ENCODE results near the gene GOLGA3.
"Not testable (repeated sequence)": the region's sequence is repeated elsewhere in the genome, so short reads cannot be mapped to it uniquely, and the experiment has no call there.

GOLGA3 gene

DNA sequence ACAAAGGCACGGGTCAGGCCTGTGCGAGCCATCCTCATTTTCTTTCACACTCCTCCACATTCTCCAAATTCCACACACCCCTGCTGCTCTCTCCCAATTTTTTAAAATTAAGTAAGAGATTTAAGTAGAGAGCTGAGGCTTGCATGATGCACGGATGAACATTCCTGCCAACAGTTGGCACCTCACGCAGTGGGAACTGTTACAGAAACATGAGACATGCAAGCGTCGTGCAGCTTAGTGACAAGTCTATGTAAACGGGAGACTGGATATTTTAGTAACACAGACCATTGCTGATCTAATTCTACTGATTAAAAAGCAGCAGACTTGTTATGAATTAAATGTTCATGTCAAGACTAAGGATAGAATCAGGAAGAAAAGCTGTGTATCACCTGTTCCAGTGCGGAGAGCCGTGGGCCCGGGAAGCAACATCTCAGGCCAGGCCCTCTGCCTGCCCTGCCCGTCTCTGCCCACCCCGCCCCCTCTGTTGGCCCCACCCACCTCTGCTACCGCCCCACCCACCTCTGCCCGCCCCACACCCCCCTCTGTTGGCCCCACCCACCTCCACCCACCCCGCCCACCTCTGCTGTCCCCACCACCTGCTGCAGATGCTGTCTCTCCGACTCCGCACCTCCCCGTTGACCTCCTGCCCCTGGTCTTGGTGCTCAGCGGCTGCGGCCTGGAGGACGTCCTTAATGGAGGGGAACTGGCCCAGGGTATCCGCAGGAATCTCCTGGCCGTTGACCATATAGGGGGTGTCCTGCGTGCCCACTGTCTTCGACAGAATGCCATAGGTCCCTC is 21.2 kb downstream of the GOLGA3 start:
- no peak for DNase-seq

DNA sequence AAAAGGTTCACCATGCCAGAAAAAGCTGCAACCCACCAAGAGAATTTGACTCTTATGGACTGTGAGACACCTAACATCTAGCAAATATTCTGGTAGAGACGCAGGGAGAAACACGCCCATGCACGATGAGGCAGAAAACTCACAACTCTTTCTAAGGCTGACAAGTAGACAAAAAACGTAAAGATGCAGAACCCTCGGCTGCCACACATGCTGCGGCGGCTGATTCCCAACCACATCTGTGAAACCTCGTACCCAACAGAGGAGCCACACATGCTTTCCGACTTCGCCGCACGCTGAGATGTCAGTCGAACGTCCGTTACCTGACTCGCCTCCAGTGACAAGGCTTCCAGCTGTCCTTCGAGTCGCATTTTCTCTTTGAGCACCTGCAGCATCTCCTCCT is 21.8 kb downstream of the GOLGA3 start:
- DNase-seq: no peak

DNA sequence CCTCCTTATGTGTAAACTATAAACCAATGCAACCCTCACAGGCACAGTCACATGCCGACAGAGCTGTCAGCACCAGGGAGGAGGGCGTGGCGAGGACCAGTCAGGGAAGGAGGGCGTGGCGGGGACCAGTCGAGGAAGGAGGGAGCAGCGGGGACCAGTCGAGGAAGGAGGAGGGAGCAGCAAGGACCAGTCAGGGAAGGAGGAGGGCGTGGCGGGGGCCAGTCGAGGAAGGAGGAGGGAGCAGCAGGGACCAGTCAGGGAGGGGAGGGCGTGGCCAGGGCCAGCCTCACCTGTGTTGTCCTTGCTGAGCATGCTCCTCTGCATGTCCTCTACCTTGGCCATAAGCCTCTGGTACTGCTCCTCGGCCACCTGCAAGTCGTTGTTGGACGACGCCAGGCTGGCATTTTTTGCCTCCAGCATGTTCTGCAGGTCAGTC is 24.2 kb downstream of the GOLGA3 start:
- no peak for DNase-seq

DNA sequence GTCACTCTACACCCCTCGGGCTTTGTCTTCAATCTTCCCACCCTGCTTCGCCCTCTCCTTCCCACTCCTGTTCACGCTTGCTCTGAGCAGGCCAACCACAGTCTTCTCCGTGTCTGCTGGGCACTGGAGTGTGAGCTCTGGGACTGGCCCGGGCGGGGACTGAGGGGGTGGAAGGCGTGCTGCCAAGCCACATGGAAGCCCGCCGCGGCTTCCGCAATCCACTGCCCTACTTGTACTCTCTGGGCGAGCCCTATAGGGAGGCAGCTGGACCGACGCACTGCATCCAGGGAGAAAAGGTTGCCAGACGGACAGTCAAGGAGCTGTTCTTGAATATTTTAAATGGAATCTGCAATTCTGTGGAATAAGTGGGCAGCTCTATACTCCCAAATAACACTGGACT is 24.8 kb downstream of the GOLGA3 start:
- no peak for DNase-seq

DNA sequence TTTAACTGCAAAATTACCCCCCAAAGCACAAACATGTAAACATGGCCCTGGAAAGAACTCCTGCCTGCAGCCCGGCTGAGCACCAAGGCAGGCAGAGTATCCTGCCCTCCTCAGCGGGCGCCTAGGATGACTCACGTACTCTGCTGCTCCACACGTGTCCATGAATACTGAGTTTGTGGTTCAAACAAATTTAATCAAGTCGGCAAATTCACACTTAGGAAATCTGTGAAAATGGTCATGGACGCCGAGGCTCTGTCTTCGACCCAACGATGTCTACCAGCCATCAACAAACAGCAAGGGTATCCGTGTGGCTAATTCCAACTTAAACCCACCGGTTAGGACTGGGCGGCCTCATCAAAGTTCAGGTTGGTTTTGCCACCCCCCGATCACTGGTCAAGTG is 25.5 kb downstream of the GOLGA3 start:
- no peak for DNase-seq

DNA sequence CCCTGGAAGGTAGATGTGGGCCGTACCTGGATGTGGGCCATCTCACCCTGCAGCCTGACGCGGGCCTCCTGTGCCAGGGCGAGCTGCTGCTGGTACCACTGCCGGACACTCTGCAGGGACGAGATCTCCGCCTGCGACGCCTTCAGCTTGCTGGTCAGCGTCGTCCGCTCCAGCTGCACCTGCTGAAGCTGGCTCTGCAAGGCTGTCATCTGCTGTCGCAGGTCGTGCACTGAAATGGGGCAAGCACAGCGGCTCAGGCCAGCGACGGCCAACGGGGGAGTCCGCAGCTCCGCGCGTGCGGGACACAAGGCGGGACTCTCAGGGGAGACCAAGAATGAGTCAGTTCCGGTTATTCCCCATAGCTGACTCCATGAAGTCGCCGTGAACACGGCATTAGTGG is 26.9 kb downstream of the GOLGA3 start:
- no peak for DNase-seq

DNA sequence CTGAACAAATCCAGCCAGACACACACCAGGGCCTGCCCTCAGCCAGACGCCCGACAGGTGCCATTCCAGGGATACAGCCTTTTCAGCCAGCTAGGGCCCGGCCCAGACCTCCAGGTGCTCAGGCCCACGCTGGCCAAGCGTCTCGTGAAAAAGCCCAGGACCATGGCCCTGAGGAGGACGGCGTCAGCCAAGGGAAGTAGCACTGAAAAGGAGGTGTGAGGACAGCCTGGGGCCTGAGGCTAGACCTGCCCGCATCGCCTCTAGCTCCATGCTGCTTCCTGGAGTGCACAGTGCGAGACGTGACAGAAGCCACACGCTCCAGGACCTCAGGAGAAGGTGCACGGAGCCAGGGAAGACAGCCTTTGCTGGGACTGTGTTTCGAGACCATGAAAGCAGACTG is 29.8 kb downstream of the GOLGA3 start:
- DNase-seq: no peak

DNA sequence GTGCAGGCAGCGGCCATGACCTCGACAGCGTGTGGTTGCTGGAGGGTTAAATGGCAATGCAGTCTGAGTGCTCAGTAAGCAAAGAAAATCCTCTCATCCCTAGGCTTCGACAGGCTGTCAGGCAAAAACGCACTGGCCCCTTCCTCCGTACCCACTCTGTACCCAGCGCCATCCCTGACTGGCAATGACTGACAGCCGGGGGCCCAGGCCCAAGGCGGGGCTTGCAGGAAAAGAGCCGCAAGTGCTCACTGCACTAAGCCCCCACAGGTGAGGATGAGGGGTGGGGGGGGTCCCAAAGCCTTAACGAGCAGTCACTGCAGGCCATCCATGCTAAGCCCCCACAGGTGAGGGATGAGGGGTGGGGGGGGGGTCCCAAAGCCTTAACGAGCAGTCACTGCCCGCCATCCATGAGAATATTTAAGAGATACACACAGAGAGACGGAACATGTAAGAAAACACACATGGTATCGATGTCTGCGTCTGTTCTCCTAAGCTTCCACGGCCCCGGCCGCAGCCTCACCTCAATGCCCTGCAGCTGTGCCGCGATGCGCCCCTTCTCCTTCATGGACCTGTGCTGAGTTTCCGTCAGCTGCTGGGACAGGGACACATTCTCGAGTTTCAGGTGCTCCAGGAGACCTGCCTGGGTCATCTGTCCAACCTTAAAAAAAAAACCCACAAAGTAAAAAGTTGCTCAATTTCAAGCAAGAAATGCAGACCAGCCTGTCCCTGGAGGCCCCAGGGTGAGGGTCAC is 30.7 kb downstream of the GOLGA3 start:
- no peak for DNase-seq

DNA sequence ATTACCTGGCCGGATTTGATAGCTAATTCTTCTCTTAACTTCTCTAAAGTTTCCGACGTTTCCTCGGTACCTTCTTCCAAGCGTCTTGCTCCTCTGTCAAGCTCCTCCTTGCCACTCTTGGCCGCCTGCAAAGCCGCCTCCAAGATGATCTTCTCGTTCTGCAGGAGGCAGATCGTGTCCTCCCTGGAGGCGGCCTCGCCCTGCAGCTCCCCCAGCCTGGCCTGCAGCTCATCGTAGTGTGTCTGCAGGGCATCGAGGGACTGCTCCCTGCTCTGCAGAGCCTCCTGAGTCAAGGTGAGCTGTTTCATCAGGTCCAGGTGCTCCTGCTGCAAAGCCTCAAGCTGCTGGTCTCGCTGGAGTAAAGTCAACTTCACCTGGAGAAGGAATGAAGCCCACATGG is 32.8 kb downstream of the GOLGA3 start:
- no peak for DNase-seq

DNA sequence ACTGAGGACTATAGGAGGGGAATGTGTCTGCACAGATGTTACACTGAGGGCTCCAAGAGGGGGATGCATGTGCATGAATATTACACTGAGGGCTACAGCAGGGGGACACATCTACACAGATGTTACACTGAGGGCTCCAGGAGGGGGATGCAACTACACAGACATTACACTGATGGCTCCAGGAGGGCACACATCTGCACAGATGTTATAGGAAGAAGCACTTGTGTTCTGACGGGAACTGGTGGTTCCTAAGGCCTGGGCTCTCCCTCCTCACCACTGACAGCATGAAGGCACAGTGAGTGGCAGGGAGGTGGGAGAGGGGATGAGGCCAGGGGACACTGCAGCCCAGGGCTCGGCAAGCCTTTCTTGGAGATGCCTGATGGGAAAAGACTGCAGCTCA is 36.7 kb downstream of the GOLGA3 start:
- not testable (repeated sequence) for DNase-seq

DNA sequence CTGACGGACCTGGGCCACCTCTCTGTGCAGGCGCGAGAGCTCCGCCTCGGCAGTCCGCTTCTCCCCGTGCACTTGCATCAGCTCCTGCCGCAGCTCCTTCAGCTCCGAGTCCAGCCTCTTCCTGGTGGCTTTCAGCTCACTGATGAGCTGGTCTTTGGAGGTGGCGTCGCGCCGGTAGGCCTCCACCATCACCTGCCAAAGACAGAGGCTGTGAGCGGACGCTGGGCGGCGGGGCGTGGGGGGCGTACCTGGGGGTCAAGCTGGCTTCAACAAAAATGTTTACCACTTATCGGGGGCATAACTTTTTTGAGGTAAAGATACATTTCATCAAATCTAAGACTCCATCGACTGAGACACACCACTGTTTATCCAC is 39.6 kb downstream of the GOLGA3 start:
- DNase-seq: no peak

DNA sequence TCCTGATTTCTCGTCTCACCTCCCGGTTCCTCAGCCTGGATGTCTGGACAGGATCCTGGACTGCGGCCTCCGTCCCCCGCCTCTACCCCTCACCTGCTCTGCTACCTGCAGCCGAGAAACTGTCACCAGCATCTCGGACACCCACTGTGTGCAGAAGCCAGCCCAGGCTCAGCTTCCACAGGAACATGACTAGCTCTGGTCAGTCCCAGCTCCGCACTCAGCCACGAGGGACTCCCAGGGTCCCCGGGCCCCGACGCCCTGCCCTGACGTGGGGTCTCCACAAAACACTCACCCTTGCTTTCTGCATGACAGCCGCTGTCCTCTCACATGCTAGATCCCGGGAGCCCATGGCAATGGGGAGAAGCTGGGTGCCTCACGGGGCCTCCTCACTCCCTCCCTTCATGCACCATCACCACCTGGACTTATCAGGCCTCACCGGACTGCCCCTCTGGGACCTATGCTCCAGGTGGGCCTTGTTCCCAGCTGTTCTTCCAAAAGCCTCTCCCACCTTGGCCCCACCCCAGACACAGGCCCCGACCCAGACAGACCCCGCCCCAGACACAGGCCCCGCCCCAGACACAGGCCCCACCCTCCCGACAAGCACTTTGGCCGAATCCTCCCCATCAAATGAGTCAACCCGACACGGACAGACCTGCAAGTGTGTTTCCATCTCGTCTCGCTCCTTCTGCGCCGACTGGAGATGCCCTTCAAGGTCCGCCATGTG is 40.1 kb downstream of the GOLGA3 start:
- DNase-seq: no peak

DNA sequence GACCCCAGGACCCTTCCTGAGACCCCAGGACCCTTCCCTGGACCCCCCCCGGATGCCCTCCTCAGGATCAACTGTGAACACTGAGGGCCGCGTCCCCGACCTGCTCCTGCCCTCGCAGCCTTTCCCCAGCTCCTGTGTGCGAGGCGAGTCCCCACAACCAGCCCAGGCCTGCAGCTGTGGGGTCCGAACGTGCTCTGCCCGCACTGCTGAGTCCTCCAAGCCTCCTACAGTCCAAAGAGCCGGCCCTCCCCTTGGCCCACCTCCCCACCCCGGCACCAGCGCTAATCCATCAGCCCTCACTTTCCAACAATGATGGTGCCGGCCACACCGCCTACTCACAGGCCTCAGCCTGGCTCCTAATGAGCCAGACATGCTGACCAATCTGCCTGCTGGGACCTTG is 40.8 kb downstream of the GOLGA3 start:
- no peak for DNase-seq

DNA sequence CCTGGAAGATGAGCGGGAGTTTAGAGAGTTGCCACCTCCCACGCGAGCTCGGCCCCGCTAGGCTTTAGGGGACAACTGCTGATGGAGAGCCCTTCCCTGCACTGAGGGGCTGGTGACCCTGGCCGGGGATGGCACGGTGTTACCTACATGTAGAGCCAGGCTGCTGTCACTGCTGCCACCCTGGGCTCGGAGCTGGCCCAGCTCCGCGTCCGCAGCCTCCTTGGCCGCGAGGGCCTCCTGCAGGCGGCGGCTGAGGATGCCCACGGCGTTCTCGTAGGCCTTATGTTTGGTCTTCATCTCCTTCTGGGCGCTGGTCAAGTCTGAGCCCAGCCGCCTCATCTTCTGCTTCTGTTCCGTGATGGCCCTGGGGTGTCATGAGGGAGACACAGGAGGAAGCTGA is 42.5 kb downstream of the GOLGA3 start:
- DNase-seq: no peak

DNA sequence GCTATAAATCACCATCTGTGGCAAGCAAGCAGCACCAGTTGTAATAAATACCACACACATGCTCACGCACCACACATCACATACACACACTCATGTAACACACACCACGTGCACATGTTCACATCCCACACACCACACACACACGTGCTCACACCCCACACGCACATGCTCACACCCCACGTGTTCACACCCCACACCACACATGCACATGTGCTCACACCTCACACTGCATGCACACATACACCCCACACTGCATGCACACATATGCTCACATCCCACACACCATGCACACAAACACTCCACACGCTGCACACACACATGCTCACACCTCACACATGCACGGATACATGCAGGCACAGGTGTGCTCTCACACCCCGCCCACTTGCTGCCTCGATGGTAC is 44.1 kb downstream of the GOLGA3 start:
- DNase-seq: no peak

DNA sequence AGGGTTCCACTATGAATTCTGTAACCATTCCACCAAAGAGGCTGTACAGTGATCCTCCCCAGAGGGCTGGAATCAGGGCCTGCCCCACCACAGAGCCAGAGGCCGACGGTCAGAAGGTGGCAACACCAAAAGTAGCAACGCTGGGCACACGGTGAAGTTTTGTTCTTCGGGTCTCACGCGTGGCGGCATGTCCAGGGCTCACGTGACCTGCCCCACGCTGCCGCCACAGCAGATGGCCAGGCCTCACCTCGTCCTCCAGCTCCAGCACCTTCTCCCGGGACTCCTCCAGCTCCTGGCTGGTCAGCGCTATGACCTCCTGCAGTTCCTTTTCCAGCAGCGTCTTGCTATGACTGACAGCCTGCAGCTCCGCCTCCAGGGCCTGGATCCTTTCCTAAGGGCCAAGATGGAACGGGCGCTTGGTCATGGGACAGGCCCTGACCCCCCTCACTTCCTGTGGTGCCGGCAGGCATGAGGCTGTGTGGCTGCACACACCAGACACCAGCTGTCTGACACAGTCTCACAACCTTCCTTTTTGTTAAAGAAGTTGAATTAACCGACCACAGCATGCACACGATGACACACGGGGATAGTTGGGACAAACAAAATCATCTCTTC is 44.6 kb downstream of the GOLGA3 start:
- no peak for DNase-seq

DNA sequence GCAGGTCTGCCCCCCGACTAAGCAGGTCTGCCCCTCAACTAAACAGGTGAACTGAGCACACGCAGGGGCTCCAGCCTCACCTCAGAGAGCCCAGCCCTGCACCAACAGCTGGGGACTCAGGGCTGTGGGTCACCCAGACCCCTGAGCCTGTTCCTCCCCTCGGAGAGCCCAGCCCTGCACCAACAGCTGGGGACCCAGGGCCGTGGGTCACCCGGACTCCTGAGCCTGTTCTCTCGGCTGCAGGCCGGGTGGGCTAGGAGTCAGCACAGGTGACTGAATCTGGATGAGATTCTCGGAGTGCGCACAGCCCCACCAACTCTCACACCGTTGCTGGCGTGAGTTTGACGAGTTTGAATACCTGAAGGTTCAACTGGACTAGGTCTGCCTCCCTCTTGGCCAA is 46.7 kb downstream of the GOLGA3 start:
- no peak for DNase-seq

DNA sequence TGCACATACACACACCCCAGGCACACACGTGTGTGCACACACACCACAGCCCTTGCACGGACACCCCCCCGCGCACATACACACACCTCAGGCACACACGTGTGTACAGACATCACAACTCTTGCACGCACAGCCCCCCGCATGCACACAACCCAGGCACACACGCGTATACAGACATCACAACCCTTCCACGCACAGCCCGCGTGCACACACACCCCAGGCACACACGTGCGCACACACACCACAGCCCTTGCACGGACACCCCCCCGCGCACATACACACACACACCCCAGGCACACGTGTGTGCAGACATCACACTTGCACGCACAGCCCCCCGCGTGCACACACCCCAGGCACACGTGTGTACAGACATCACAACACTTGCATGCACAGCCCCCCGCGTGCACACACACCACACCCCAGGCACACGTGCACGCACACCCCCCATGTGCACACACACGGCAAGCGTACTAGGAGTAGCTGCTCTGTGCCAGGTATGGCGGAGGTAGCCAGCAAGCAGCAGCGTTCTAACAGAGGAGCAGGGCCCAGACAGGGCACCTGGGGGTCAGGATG is 48.8 kb downstream of the GOLGA3 start:
- DNase-seq: no peak

DNA sequence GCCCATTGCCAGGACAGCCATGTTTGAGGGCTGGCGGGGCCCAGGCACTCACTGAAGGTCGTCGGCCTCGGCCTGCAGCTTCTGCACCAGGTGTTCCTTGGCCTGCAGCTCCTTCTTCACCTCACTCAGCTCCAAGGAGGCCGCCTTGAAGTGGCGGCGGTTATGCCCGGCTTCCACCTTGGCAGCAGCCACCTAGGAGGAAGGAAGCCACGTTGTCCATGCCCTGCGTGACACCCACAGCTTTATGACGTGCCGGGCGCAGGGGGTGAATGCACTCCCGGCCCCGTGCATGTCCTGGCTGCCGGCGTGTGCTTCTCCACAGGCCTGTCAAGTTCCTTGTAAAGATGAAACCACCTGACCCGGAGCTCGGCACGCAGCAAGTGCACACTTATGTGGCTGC is 51.1 kb downstream of the GOLGA3 start:
- DNase-seq: no peak

DNA sequence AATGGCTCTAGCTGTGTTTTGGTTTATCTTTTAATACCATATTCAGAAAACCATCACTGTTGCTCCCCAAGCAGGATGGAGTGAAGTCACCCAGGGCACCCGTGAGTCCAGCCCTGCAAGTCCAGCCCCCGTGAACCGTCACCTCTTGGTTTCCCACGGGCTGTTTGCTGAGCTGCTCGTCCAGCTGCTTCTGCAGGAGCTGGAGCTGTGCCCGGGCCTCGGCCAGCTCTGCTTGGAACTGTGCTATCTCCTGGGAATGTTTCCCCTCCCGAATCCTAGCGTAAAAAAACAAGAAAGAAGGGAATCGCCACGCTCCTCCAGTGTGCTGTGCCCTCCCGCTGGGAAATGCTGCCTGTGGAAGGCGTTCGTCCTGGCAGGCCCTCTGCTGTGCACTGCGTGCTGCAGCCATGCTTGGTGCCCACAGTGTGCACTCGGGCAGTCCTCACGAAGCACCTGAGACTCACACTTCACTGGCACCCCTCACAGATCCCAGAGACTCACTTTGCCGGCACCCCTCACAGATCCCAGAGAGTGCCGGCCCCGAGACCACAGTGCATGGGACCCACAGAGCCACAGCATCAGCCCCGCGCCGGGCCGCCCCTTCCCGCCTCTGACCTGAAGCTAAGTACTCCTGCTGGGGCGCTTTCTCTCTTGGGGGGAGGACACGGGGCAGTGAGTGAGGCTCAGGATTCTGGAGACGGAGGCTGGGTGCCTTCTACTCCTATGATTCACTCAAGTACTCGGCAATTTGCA is 51.7 kb downstream of the GOLGA3 start:
- DNase-seq: peak; percentile 92

DNA sequence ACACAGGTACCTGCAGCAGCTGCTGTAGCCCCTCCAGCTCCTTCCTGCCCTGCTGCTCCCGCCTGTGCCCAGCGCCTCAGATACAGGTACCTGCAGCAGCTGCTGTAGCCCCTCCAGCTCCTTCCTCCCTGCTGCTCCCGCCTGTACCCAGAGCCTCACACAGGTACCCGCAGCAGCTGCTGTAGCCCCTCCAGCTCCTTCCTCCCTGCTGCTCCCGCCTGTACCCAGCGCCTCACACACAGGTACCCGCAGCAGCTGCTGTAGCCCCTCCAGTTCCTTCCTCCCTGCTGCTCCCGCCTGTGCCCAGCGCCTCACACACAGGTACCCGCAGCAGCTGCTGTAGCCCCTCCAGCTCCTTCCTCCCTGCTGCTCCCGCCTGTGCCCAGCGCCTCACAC is 52.4 kb downstream of the GOLGA3 start:
- peak; percentile 94 for DNase-seq

DNA sequence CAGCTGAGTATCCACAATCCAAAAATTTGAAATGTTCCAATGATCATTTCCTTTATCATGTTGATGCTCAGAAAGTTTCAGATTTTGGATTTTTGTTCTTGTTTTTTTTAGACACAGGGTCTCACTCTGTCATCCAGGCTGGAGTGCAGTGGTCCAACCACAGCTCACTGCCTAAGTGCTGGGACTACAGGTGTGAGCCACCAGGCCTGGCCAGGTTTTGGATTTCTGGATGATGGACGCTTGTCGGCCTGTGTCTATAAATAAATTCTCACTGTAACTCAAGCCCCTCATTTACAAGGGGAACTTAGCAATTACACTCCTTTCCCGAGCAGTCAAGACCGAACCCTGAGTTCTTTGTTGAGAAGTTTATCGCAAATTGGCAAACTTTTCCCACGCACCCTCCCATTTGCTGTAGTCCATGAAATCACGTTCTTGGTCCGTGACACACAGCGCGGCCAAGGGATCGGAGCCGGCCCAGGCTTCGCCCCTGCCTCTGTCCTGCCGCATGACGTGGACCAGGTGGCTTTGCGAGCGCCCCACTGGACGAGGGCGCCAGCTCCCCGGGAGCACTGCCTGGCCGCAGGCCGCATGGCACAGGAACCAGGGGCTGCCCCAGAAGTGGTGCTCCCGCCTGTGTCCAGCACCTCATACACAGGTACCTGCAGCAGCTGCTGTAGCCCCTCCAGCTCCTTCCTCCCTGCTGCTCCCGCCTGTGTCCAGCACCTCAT is 53.0 kb downstream of the GOLGA3 start:
- DNase-seq: no peak

All from NCI-H2171 treated with DMSO at 0.1 percent for 48 hours (cell line).